PC-3 (cell line): ENCODE data around the gene LIPN.
"Not testable (repeated sequence)": the region's sequence is repeated elsewhere in the genome, so short reads cannot be mapped to it uniquely, and the experiment has no call there.

Experiments used
- CTCF ChIP-seq: fragments of 300-600 bp; sonication (generic); conservative IDR thresholded peaks from 2 replicates; pipeline ENCODE4 v1.5.1; 2017; ENCODE audit warnings: antibody characterized with exemption, low read depth, mild to moderate bottlenecking, low read length
- EZH2phosphoT487 ChIP-seq: fragments of 300-600 bp; sonication (generic); IDR thresholded peaks from 2 replicates; pipeline ENCODE4 v1.6.1; 2018; ENCODE audit warnings: mild to moderate bottlenecking, antibody characterized with exemption, low read length, borderline replicate concordance

- TF ChIP-seq CTCF, EZH2phosphoT487: not testable (repeated sequence)
Observed at GRCh38 chr10:88741921-88742320, 17.9 kb upstream of the LIPN start.
